ENCODE results near the gene CCDC39. TPM values are rescaled to one million over a fixed set of nuclear protein-coding genes. Genes with fewer than 3 reads are reported as not detected.
A peak's percentile ranks its signal among the peaks of the same experiment; 100 is the strongest.

Gene CCDC39
- total RNA-seq, 1 donor from 2014 or later = not detected

DNA sequence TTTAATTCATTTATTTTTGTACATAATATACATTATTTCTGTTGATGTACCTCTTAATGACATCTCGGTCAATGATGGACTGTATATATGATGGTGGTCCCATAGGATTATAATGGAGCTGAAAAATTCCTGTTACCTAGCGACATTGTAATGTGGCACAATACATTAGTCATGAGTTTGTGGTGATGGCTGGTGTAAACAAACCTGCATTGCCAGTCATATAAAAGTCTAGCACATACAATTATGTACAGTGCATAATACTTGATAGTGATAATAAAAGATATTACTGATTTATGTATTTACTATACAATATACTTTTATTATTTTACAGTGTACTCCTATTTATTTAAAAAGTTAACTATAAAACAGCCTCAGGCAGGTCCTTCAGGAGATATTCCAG, 62.2 kb downstream of the CCDC39 start:
- ChIA-PET POLR2A (no interaction called here), CTCF (no interaction called here)
- ATAC-seq (ENCODE audit: low read depth) (no peak), DNase-seq (no peak)
- TF ChIP-seq, protein P1, sequence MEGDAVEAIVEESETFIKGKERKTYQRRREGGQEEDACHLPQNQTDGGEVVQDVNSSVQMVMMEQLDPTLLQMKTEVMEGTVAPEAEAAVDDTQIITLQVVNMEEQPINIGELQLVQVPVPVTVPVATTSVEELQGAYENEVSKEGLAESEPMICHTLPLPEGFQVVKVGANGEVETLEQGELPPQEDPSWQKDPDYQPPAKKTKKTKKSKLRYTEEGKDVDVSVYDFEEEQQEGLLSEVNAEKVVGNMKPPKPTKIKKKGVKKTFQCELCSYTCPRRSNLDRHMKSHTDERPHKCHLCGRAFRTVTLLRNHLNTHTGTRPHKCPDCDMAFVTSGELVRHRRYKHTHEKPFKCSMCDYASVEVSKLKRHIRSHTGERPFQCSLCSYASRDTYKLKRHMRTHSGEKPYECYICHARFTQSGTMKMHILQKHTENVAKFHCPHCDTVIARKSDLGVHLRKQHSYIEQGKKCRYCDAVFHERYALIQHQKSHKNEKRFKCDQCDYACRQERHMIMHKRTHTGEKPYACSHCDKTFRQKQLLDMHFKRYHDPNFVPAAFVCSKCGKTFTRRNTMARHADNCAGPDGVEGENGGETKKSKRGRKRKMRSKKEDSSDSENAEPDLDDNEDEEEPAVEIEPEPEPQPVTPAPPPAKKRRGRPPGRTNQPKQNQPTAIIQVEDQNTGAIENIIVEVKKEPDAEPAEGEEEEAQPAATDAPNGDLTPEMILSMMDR (IDR thresholded peaks at IDR 0.05) = no peak
- no peaks in the 10 kb centered on the region for H3K27me3 Mint-ChIP-seq
- H3K4me3 Mint-ChIP-seq = no peak overlapping the region
- no peaks in the 10 kb centered on the region for H3K4me1 Mint-ChIP-seq
- intact Hi-C loops (cut with micrococcal nuclease) = no loop called here
- peaks cover 39% of the 10 kb centered on the region for H3K36me3 Mint-ChIP-seq (ENCODE audit: low read depth)
- H3K27ac Mint-ChIP-seq = no peak overlapping the region
- peaks cover 5% of the 10 kb centered on the region for H3K9me3 Mint-ChIP-seq

- Mint-ChIP-seq H3K27ac (no peak overlapping the region), H3K36me3 (ENCODE audit: low read depth) (peaks cover 44% of the 10 kb centered on the region), H3K4me3 (no peak overlapping the region), H3K9me3 (peaks cover 3% of the 10 kb centered on the region), H3K4me1 (no peaks in the 10 kb centered on the region), H3K27me3 (no peaks in the 10 kb centered on the region)
- ChIA-PET POLR2A (interaction anchor here (1.3 kb wide), 1 partner anchor 14 kb away, joined by 4 read pairs; the partner anchor contains the start of gene TTC14), CTCF (no interaction called here)
- ATAC-seq (ENCODE audit: low read depth) = no peak
- no peak for DNase-seq
- TF ChIP-seq, protein P1 (IDR thresholded peaks at IDR 0.05) = no peak
- intact Hi-C loops (cut with micrococcal nuclease) = no loop called here
Measured at GRCh38 chr3:180615954-180616353, 63.3 kb downstream of the CCDC39 start.

DNA sequence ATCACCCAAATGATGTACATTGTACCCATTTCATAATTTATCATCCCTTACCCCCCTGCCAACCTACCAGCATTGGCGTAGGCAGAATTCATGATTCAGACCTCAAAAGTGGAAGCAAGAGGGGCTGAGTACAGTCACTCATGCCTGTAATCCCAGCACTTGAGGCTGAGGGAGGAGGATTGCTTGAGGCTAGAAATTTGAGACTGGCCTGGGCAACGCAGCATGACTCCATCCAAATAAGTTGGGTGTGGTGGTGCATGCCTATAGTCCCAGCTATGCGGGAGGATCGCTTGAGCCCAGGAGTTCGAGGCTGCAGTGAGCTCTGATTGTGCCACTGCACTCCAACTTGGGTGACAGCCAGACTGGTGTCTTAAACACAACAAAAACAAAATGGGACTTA, 66.9 kb downstream of the CCDC39 start:
- Mint-ChIP-seq H3K4me1 (no peaks in the 10 kb centered on the region), H3K9me3 (no peaks in the 10 kb centered on the region)

GRCh38 chr3:180611006-180611405, 68.3 kb downstream of the CCDC39 start:
- no peak for DNase-seq
- CTCF ChIA-PET = no interaction called here
- TF ChIP-seq, protein P1 (IDR thresholded peaks at IDR 0.05) = no peak
- H3K9me3 Mint-ChIP-seq = no peaks in the 10 kb centered on the region
- POLR2A ChIA-PET = no interaction called here
- H3K27ac Mint-ChIP-seq = no peak overlapping the region
- peaks cover 80% of the 10 kb centered on the region for H3K36me3 Mint-ChIP-seq (ENCODE audit: low read depth)
- no peaks in the 10 kb centered on the region for H3K4me1 Mint-ChIP-seq
- no peak overlapping the region for H3K4me3 Mint-ChIP-seq
- intact Hi-C loops (cut with micrococcal nuclease) = no loop called here
- H3K27me3 Mint-ChIP-seq = no peaks in the 10 kb centered on the region
- no peak for ATAC-seq (ENCODE audit: low read depth)

More for the DNA sequence above, 66.9 kb downstream of the CCDC39 start:
- no peak overlapping the region for H3K27ac Mint-ChIP-seq
- no peaks in the 10 kb centered on the region for H3K27me3 Mint-ChIP-seq
- ChIA-PET CTCF (no interaction called here), POLR2A (no interaction called here)
- no peak overlapping the region for H3K4me3 Mint-ChIP-seq
- no peak for DNase-seq
- peaks cover 69% of the 10 kb centered on the region for H3K36me3 Mint-ChIP-seq (ENCODE audit: low read depth)
- ATAC-seq (ENCODE audit: low read depth) = no peak
- intact Hi-C loops (cut with micrococcal nuclease) = no loop called here
- TF ChIP-seq, protein P1 (IDR thresholded peaks at IDR 0.05) = no peak

DNA sequence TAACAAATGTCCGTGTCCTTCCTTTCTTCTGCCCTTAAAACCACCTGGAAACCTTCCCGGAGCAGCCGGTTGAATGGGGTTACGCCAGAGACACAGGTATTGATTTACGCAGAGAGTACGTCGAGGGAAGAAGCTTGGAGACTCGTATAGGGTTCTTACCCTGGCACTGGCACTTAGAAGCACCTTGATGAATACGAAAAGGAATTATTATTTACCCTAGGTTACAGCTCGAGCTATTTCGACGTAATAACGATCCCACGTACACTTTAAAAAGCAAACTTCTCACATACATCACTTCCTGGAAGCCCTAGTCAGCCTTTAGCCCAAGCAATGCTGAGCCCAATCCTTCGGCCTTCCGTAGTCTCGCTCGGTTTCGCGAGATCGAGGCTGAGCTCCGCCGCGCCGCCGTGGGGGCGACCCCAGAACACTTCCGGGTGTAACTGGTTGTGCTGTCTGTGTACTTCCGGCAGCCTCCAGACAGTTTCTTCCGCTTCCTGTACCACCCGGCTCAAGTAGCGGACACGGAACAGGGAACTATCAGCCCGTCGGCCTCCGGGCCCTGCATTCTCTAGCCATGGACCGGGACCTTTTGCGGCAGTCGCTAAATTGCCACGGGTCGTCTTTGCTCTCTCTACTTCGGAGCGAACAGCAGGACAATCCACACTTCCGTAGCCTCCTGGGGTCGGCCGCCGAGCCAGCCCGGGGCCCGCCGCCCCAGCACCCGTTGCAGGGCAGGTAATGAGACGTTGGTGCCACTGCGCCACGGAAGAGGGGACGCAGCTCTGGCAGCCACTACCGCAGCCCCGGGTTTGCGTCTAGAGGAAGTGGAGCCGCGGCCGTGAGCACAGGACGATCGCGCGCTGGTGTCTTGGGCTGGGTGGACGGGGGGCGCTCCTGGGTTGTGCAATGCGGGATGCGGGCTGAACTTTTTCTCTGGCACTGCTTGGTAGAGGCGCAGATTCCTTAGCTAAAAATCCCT, 77.3 kb downstream of the CCDC39 start, which contains the start of gene TTC14:
TTC14 (plus strand) TSS at position 476 of the 979 bp plus-strand sequence; CDS start at position 575, 99 bp downstream.
- intact Hi-C loops (cut with micrococcal nuclease) = loop anchor here (1.0 to 5.0 kb wide), 6 partner anchors 310 to 1255 kb away; partner anchors contain the start of genes ACTL6A, DNAJC19, FXR1 and MFN1
- H3K4me1 Mint-ChIP-seq = peaks cover 22% of the 10 kb centered on the region
- H3K9me3 Mint-ChIP-seq = peaks cover 8% of the 10 kb centered on the region
- ChIA-PET POLR2A (interaction anchor here (0.9 to 1.9 kb wide), 8 partner anchors 12 to 1151 kb away, joined by 3 to 36 read pairs (median 3); partner anchors contain the start of genes DNAJC19, FXR1, GNB4 and MRPL47), CTCF (interaction anchor here (1.0 to 1.5 kb wide), 2 partner anchors 310 to 673 kb away, joined by 3 read pairs; partner anchors contain the start of gene FXR1)
- ATAC-seq (ENCODE audit: low read depth) (peak; percentile 91), DNase-seq (peak; percentile 81)
- H3K4me3 Mint-ChIP-seq = peak within 1 kb of the TSS; percentile 97
- peaks cover 5% of the 10 kb centered on the region for H3K27me3 Mint-ChIP-seq
- H3K36me3 Mint-ChIP-seq (ENCODE audit: low read depth) = peaks cover 46% of the 10 kb centered on the region
- TF ChIP-seq, protein P1 (IDR thresholded peaks at IDR 0.05) = no peak
- H3K27ac Mint-ChIP-seq = peak within 1 kb of the TSS; percentile 95

Measured in activated B cell treated with CpG ODN at 0.5 μM for 24 hours (primary cell).